MM.1S (cell line): Measurements from ENCODE around the gene RASSF1.
A peak's percentile ranks its signal among the peaks of the same experiment; 100 is the strongest.

Experiments used
- DNase-seq: peaks from one replicate; pipeline ENCODE4 v3.0.0-alpha.2; 2015
- H2AFZ ChIP-seq: fragments of 300-600 bp; sonication (generic); 2 replicates; pipeline ENCODE4 v1.6.0; 2016; ENCODE audit warnings: antibody characterized with exemption, low read length
- H3F3A ChIP-seq: fragments of 300-600 bp; sonication (generic); 2 replicates; pipeline ENCODE4 v1.6.1; 2016; ENCODE audit warnings: mild to moderate bottlenecking, antibody characterized with exemption, low read length, moderate library complexity, mixed read lengths; ENCODE audit not compliant: insufficient read depth
- H3K27ac ChIP-seq: fragments of 300-600 bp; sonication (generic); 2 replicates; pipeline ENCODE4 v1.5.1; 2016; ENCODE audit warnings: mild to moderate bottlenecking, low read length
- H3K27me3 ChIP-seq: fragments of 300-600 bp; sonication (generic); replicated peaks from 2 replicates; pipeline ENCODE4 v1.6.0; 2016; ENCODE audit warnings: low read length; ENCODE audit not compliant: insufficient read depth
- H3K36me3 ChIP-seq: fragments of 300-600 bp; sonication (generic); replicated peaks from 2 replicates; pipeline ENCODE4 v1.6.1; 2016; ENCODE audit warnings: mild to moderate bottlenecking, low read length, mixed read lengths; ENCODE audit not compliant: insufficient read depth
- H3K4me1 ChIP-seq: fragments of 300-600 bp; sonication (generic); 2 replicates; pipeline ENCODE4 v1.6.1; 2016; ENCODE audit warnings: low read length, mixed read lengths
- H3K4me2 ChIP-seq: fragments of 300-600 bp; sonication (generic); 2 replicates; pipeline ENCODE4 v1.6.0; 2016; ENCODE audit warnings: low read depth, low read length
- H3K4me3 ChIP-seq: fragments of 300-600 bp; sonication (generic); 2 replicates; pipeline ENCODE4 v1.5.1; 2016; ENCODE audit warnings: low read length, mixed read lengths
- H3K79me2 ChIP-seq: fragments of 300-600 bp; sonication (generic); 2 replicates; pipeline ENCODE4 v1.6.1; 2016; ENCODE audit warnings: mixed run types, low read length, mixed read lengths
- H3K9ac ChIP-seq: fragments of 300-600 bp; sonication (generic); 2 replicates; pipeline ENCODE4 v1.6.1; 2016; ENCODE audit warnings: low read length, mixed read lengths
- H3K9me2 ChIP-seq: fragments of 300-600 bp; sonication (generic); replicated peaks from 2 replicates; pipeline ENCODE4 v1.6.1; 2016; ENCODE audit warnings: mild to moderate bottlenecking, low read length, mixed read lengths; ENCODE audit not compliant: insufficient read depth
- H3K9me3 ChIP-seq: fragments of 300-600 bp; sonication (generic); replicated peaks from 2 replicates; pipeline ENCODE4 v1.6.1; 2016; ENCODE audit warnings: mild to moderate bottlenecking, low read length, mixed read lengths; ENCODE audit not compliant: insufficient read depth
- H4K20me1 ChIP-seq: fragments of 300-600 bp; sonication (generic); 2 replicates; pipeline ENCODE4 v1.6.1; 2016; ENCODE audit warnings: mild to moderate bottlenecking, low read length, moderate library complexity, mixed read lengths; ENCODE audit not compliant: insufficient read depth
- CTCF ChIP-seq: fragments of 300-600 bp; sonication (generic); IDR thresholded peaks from 2 replicates; pipeline ENCODE4 v1.5.1; 2016; ENCODE audit warnings: antibody characterized with exemption, low read length, mixed read lengths
- EZH2 ChIP-seq: fragments of 300-600 bp; sonication (generic); optimal IDR thresholded peaks from 2 replicates; pipeline ENCODE3; 2017; ENCODE audit warnings: low read depth, mild to moderate bottlenecking, antibody characterized with exemption, low read length, mixed read lengths
- EZH2phosphoT487 ChIP-seq: fragments of 300-600 bp; sonication (generic); IDR thresholded peaks from 2 replicates; pipeline ENCODE4 v1.6.1; 2018; ENCODE audit warnings: antibody characterized with exemption, low read length

The RASSF1 gene

DNA sequence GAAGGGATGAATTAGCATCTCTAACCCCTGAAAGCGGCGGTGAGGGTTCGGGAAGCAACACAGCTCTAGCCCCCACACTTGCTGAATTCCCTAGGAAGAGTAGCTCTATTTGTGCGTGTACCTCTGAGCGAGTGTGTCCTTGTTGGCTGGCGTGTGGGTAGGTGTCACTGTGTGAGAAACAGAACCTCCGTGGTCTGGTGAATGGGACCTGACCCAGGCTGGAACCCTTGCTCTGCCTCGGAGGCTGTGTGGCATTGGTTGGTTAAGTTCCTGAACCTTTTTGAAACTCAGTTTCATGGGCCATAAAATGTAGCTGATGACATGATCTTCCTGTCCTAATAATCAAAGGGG is 19.1 kb upstream of the RASSF1 start:
- H3K27me3 ChIP-seq, result no peaks in the 10 kb centered on the region
- H3K4me2 ChIP-seq, result peak overlapping the region; percentile 91
- peaks cover 46% of the 10 kb centered on the region for H3K79me2 ChIP-seq
- no peak for DNase-seq
- H3K9me3 ChIP-seq, result no peaks in the 10 kb centered on the region
- H2AFZ ChIP-seq, result peak overlapping the region; percentile 95
- no peaks in the 10 kb centered on the region for H4K20me1 ChIP-seq
- peak overlapping the region; percentile 91 for H3K4me3 ChIP-seq
- no peaks in the 10 kb centered on the region for H3K9me2 ChIP-seq
- peaks cover 11% of the 10 kb centered on the region; the same call in 1 of the 2 replicates for H3K36me3 ChIP-seq
- H3F3A ChIP-seq, result no peaks in the 10 kb centered on the region
- no peak overlapping the region for H3K9ac ChIP-seq
- H3K27ac ChIP-seq, result no peak overlapping the region
- H3K4me1 ChIP-seq, result peaks cover 29% of the 10 kb centered on the region
- no peak for TF ChIP-seq EZH2phosphoT487
- TF ChIP-seq EZH2, result no peak
- TF ChIP-seq CTCF, result no peak

GRCh38 chr3:50358911-50359759 is 18.5 kb upstream of the RASSF1 start, which contains the start of gene TMEM115:
Gene TMEM115 (minus strand): TSS chr3:50359521. CDS start chr3:50359063, 458 bp downstream.
- no peak for TF ChIP-seq CTCF
- TF ChIP-seq EZH2phosphoT487, result no peak
- TF ChIP-seq EZH2, result no peak
- Histone ChIP-seq H2AFZ (peak within 1 kb of the TSS; percentile 95), H3K9me2 (no peaks in the 10 kb centered on the region), H3K4me2 (peak within 1 kb of the TSS; percentile 91), H3K9me3 (no peaks in the 10 kb centered on the region), H3K36me3 (peaks cover 11% of the 10 kb centered on the region; the same call in 1 of the 2 replicates), H3K4me1 (peaks cover 29% of the 10 kb centered on the region), H3F3A (no peaks in the 10 kb centered on the region), H3K9ac (peak within 1 kb of the TSS; percentile 90), H3K79me2 (peaks cover 51% of the 10 kb centered on the region), H4K20me1 (no peaks in the 10 kb centered on the region), H3K27me3 (no peaks in the 10 kb centered on the region), H3K4me3 (peak within 1 kb of the TSS; percentile 91), H3K27ac (peak within 1 kb of the TSS; percentile 18; the same call in 1 of the 2 replicates)
- peak; percentile 98 for DNase-seq

DNA sequence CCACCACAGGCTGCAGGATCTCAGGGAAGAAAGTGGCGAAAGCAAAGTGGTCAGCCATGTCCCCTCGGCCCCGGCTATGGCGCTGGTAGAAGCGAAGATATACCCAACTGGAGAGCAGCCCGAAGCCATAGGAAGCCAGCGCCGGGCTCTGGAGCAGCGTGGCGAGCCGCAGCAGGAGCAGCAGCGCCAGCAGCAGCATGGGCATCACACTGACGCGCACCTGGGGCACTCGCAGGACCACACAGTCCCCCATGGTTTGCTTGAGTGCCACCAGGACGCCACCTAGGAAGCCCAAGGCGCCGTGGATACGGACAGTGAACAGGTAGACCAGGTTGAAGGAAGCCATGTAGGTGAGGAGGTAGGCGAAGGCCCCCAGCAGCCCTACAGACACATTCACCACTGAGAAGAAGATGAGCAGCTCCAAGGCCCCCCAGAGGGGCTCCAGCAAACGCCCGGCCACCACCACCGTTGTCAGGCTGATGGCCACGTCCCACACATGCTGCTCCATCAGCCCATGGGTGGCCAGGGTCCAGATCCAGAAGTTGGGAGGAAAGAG is 17.8 kb upstream of the RASSF1 start:
- Histone ChIP-seq H3K4me2 (peak overlapping the region; percentile 87), H3K9me2 (no peaks in the 10 kb centered on the region), H4K20me1 (no peaks in the 10 kb centered on the region), H3F3A (no peaks in the 10 kb centered on the region), H3K27ac (no peak overlapping the region), H3K4me3 (peak overlapping the region; percentile 91), H3K27me3 (no peaks in the 10 kb centered on the region), H2AFZ (no peak overlapping the region), H3K9me3 (no peaks in the 10 kb centered on the region), H3K36me3 (peaks cover 11% of the 10 kb centered on the region; the same call in 1 of the 2 replicates), H3K79me2 (peaks cover 57% of the 10 kb centered on the region), H3K4me1 (peaks cover 29% of the 10 kb centered on the region), H3K9ac (peak overlapping the region; percentile 90)
- TF ChIP-seq EZH2phosphoT487 (no peak), EZH2 (no peak), CTCF (no peak)
- no peak for DNase-seq
